PC-3 (cell line): ENCODE measurements around the gene P2RX5.

Source experiments
- EZH2phosphoT487 ChIP-seq: fragments of 300-600 bp; sonication (generic); IDR thresholded peaks from 2 replicates; pipeline ENCODE4 v1.6.1; 2018; ENCODE audit warnings: mild to moderate bottlenecking, antibody characterized with exemption, low read length, borderline replicate concordance
- TF ChIP-seq, protein P1 (sequence below): fragments of 300-600 bp; sonication (generic); conservative IDR thresholded peaks from 2 replicates; pipeline ENCODE4 v1.5.1; 2017; ENCODE audit warnings: antibody characterized with exemption, low read depth, mild to moderate bottlenecking, low read length

DNA sequence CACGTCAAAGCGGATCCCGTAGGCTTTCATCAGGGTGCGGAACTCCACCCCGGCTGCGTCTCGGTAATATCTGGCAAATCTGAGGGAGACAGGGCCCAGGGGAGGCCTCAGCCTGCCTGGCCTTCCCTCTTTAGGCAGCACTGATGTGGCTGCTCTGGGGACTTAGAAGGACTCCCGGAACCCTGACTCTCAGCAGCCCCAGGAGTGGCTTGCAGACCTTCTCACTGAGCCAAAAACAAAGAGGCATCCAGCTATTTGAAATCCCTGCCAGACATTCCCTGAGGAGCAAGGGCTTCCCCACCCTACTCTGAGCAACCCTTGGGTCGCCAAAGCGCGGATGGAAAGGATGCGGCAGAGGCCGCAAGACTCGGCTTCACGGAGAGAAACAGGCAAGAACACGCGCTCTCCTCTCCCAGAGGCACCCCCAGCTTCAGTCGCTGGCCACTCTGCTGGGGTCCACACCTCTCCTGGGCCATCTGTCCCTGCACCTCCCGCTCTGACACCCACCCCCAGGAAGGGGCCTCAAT lies 7.9 kb downstream of the P2RX5 start:
- TF ChIP-seq, protein P1, sequence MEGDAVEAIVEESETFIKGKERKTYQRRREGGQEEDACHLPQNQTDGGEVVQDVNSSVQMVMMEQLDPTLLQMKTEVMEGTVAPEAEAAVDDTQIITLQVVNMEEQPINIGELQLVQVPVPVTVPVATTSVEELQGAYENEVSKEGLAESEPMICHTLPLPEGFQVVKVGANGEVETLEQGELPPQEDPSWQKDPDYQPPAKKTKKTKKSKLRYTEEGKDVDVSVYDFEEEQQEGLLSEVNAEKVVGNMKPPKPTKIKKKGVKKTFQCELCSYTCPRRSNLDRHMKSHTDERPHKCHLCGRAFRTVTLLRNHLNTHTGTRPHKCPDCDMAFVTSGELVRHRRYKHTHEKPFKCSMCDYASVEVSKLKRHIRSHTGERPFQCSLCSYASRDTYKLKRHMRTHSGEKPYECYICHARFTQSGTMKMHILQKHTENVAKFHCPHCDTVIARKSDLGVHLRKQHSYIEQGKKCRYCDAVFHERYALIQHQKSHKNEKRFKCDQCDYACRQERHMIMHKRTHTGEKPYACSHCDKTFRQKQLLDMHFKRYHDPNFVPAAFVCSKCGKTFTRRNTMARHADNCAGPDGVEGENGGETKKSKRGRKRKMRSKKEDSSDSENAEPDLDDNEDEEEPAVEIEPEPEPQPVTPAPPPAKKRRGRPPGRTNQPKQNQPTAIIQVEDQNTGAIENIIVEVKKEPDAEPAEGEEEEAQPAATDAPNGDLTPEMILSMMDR = no peak
- TF ChIP-seq EZH2phosphoT487 = no peak
